GM12878 (cell line): ENCODE measurements around the gene CPHXL2. TPM values are rescaled to one million over a fixed set of nuclear protein-coding genes. Genes with fewer than 3 reads are reported as not detected.

Source experiments
- ATF2 ChIP-seq: IDR thresholded peaks from 2 replicates; pipeline ENCODE4 v1.6.1; 2012; ENCODE audit warnings: low read length, inconsistent platforms
- CUX1 ChIP-seq: IDR thresholded peaks from 2 replicates; pipeline ENCODE4 v1.6.1; 2012; ENCODE audit warnings: improper control_type of control experiment, low read depth, low read length; ENCODE audit not compliant: insufficient replicate concordance
- FOXK2 ChIP-seq: fragments of 450-650 bp; IDR thresholded peaks from 2 replicates; pipeline ENCODE4 v1.6.1; 2017; ENCODE audit warnings: mild to moderate bottlenecking, moderate library complexity
- HDAC6 ChIP-seq: fragments of 200-600 bp; sonication (generic); IDR thresholded peaks from one replicate; pipeline ENCODE4 v1.8.0; 2017; ENCODE audit warnings: antibody characterized with exemption; ENCODE audit not compliant: unreplicated experiment
- HDGF ChIP-seq: fragments of 450-650 bp; IDR thresholded peaks from 2 replicates; pipeline ENCODE4 v1.6.1; 2016; ENCODE audit warnings: antibody characterized with exemption
- JUNB ChIP-seq: IDR thresholded peaks from 2 replicates; pipeline ENCODE4 v1.6.1; 2016; ENCODE audit warnings: antibody characterized with exemption, mild to moderate bottlenecking
- KDM1A ChIP-seq: fragments of 200-600 bp; sonication (generic); IDR thresholded peaks from 2 replicates; pipeline ENCODE4 v1.6.1; 2016; ENCODE audit warnings: borderline replicate concordance
- LARP7 ChIP-seq: fragments of 450-650 bp; IDR thresholded peaks from 2 replicates; pipeline ENCODE4 v1.6.1; 2017; ENCODE audit warnings: mild to moderate bottlenecking
- MEF2A ChIP-seq: IDR thresholded peaks from 2 replicates; pipeline ENCODE4 v1.6.1; 2011; ENCODE audit warnings: low read depth, mild to moderate bottlenecking, low read length, moderate library complexity; ENCODE audit not compliant: insufficient read depth
- MYC ChIP-seq: IDR thresholded peaks from 2 replicates; pipeline ENCODE4 v1.6.1; 2011; ENCODE audit warnings: mild to moderate bottlenecking, low read length, moderate library complexity, inconsistent platforms; ENCODE audit not compliant: insufficient read depth, insufficient replicate concordance, insufficient read length, severe bottlenecking
- POLR2A ChIP-seq: IDR thresholded peaks from 2 replicates; pipeline ENCODE4 v1.6.1; 2011; ENCODE audit warnings: low read depth, mild to moderate bottlenecking, low read length
- RCOR1 ChIP-seq: conservative IDR thresholded peaks from 2 replicates; pipeline ENCODE4 v1.6.1; 2012; ENCODE audit warnings: low read depth, low read length, improper control_type of control experiment
- SUPT20H ChIP-seq: IDR thresholded peaks from 2 replicates; pipeline ENCODE4 v1.6.1; 2011; ENCODE audit warnings: low read depth, mild to moderate bottlenecking, low read length, moderate library complexity, borderline replicate concordance; ENCODE audit not compliant: control insufficient read depth
- TARDBP ChIP-seq: IDR thresholded peaks from 2 replicates; pipeline ENCODE4 v1.6.1; 2016; ENCODE audit warnings: borderline replicate concordance
- TCF12 ChIP-seq: IDR thresholded peaks from 2 replicates; pipeline ENCODE4 v1.6.1; 2011; ENCODE audit warnings: low read depth, mild to moderate bottlenecking, low read length
- TCF7 ChIP-seq: IDR thresholded peaks from 2 replicates; pipeline ENCODE4 v1.6.1; 2014; ENCODE audit warnings: antibody characterized with exemption, borderline replicate concordance
- WRNIP1 ChIP-seq: IDR thresholded peaks from 2 replicates; pipeline ENCODE4 v1.6.1; 2011; ENCODE audit warnings: low read depth, low read length, improper control_type of control experiment, borderline replicate concordance
- ZBTB33 ChIP-seq: fragments of 450-650 bp; IDR thresholded peaks from 2 replicates; pipeline ENCODE4 v1.6.1; 2017; ENCODE audit warnings: mild to moderate bottlenecking
- ZZZ3 ChIP-seq: IDR thresholded peaks from 2 replicates; pipeline ENCODE4 v1.6.1; 2011; ENCODE audit warnings: low read depth; ENCODE audit not compliant: control insufficient read depth, insufficient read length
- polyA plus RNA-seq, 11 experiments: library from polyadenylated mRNA; depleted of rRNA in 4 of 11; unstranded in 6 of 11; stranded (reverse) in 5 of 11; fragments of >200 nt; fragmentation: Nextera tagmentation in 4 of 11; fragmentation: Illumina TruSeq in 1 of 11; extraction: Ambion mirVana in 4 of 11; extraction: Trizol in 1 of 11; gene quantifications; 1 replicate in 1 of 11; 2 replicates in 10 of 11; pipeline versions ENCODE4 v1.2.1 to v1.2.3, GENCODE V29; 2011 to 2016; ENCODE audit warnings: inconsistent platforms in 2 of 11, missing spikeins in 2 of 11, low read depth in 1 of 11
- total RNA-seq, 4 experiments: library from RNA; depleted of rRNA in 3 of 4; stranded (reverse); fragments of >200 nt in 3 of 4; fragmentation: Illumina TruSeq in 1 of 4; extraction: Trizol in 1 of 4; gene quantifications; 2 replicates each; pipeline versions ENCODE4 v1.2.1 to v1.2.3, GENCODE V29; 2013 to 2021
- TF ChIP-seq, protein P1 (sequence below): fragments of 150-350 bp; IDR thresholded peaks from 2 replicates; pipeline ENCODE4 v1.6.1; 2014; ENCODE audit warnings: mild to moderate bottlenecking, low read depth, low read length

The CPHXL2 gene
- total and polyA plus RNA-seq, 10 of the 15 experiments (the other 5 are each of a cell fraction or from before 2014, with no cell fraction given) = not detected

DNA sequence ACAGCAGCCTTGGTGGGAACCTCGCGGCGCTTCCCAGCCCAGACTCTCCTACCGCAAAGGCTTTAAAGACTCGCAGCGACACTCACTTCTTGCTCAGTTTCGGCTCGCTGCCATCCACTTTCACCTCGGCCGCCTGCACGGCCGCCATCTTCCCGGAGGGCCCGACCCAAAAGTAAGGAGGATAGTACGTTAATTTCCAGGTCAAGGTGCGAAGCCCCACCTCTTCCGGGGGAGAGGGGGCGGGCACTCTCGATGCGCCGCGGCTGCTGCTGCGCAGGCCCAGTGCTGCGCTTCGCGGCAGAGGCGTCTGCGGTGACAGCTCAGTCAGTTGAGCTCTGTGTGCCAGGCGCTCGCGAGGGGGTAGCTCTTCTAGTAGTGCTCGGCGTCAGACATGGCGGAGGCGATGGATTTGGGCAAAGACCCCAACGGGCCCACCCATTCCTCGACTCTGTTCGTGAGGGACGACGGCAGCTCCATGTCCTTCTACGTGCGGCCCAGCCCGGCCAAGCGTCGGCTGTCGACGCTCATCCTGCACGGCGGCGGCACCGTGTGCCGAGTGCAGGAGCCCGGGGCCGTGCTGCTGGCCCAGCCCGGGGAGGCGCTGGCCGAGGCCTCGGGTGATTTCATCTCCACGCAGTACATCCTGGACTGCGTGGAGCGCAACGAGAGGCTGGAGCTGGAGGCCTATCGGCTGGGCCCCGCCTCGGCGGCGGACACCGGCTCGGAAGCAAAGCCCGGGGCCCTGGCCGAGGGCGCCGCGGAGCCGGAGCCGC lies 29.1 kb downstream of the CPHXL2 start, which contains the start of the genes KARS1 and TERF2IP (continued):
- no peak for TF ChIP-seq ATF2
- no peak for TF ChIP-seq TCF7
- 0 out of 2 replicates have a peak, but pooled peaks have one; percentile 29 for TF ChIP-seq TCF12
- TF ChIP-seq RCOR1 = no peak
- TF ChIP-seq HDGF = no peak
- TF ChIP-seq TARDBP = no peak
- TF ChIP-seq WRNIP1 = no peak
- TF ChIP-seq KDM1A = no peak
- TF ChIP-seq JUNB = no peak
- no peak for TF ChIP-seq SUPT20H
- TF ChIP-seq FOXK2 = no peak
- 0 out of 2 replicates have a peak, but pooled peaks have one; percentile 4 for TF ChIP-seq MEF2A
- TF ChIP-seq HDAC6 = peak; percentile 60
- TF ChIP-seq CUX1 = no peak
- no peak for TF ChIP-seq ZBTB33
- TF ChIP-seq MYC = peak; percentile 83
- no peak for TF ChIP-seq ZZZ3
- TF ChIP-seq LARP7 = peak; percentile 93
- TF ChIP-seq, protein P1, sequence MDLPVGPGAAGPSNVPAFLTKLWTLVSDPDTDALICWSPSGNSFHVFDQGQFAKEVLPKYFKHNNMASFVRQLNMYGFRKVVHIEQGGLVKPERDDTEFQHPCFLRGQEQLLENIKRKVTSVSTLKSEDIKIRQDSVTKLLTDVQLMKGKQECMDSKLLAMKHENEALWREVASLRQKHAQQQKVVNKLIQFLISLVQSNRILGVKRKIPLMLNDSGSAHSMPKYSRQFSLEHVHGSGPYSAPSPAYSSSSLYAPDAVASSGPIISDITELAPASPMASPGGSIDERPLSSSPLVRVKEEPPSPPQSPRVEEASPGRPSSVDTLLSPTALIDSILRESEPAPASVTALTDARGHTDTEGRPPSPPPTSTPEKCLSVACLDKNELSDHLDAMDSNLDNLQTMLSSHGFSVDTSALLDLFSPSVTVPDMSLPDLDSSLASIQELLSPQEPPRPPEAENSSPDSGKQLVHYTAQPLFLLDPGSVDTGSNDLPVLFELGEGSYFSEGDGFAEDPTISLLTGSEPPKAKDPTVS = no peak
- TF ChIP-seq POLR2A = peak; percentile 98
